Head of caudate nucleus (tissue), 42 donors: ENCODE results near the gene TMEM87B.
"Not testable (repeated sequence)": the region's sequence is repeated elsewhere in the genome, so short reads cannot be mapped to it uniquely, and the experiment has no call there.

Source experiments
- DNase-seq, 42 donors: peaks; one replicate each; pipeline versions ENCODE4 v3.0.0 to v3.0.0-alpha.2; 2020 to 2021; ENCODE audit warnings: mixed read lengths in 7 of 42
- intact Hi-C: fragments of 100-400 bp; cut with DNase I; formaldehyde crosslinking; loops from one replicate; pipeline ENCODE4 v1.15.0; 2022

The TMEM87B gene

DNA sequence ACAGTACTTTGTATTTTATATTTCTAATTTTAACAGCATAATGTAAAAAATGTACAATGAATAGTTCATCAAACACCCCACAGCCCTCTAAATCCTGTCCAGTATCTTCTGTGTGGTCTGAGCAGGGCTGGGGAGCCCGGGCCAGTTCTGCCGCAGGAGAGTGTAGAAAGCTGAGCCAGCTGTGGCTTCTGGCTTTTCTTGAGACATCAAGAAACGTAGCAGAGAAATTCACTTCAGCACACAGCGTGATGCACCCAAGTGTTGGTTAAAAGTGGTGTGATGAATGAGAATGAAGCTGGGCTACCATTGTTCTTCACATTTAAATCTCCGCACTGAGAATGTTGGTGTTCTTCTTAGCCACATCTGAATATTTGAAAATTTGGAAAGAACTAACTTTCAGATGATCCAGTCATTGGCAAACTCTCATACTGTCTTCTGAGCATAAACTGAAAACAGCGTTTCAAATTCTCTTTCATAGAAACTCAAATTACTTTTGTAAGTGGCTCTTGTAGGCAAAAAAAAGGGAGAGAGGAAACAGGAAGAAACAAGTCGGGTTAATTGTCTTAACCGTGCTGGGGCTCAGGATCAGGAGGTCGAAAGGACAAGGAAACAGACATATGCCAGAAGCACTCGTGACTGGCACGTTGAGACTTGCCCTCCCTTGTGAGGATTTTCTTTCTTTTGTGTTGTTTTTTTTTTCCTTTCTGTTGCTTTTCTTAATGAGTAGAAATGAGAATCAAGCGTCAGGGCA lies 23.4 kb upstream of the TMEM87B start:
- intact Hi-C loops, result no loop called here
- DNase-seq, result peak in 3 of 42 donors; percentile 25 to 53 (median 27)

GRCh38 chr2:112032224-112032586 lies 22.9 kb upstream of the TMEM87B start:
- intact Hi-C loops, result no loop called here
- DNase-seq, result no peak

DNA sequence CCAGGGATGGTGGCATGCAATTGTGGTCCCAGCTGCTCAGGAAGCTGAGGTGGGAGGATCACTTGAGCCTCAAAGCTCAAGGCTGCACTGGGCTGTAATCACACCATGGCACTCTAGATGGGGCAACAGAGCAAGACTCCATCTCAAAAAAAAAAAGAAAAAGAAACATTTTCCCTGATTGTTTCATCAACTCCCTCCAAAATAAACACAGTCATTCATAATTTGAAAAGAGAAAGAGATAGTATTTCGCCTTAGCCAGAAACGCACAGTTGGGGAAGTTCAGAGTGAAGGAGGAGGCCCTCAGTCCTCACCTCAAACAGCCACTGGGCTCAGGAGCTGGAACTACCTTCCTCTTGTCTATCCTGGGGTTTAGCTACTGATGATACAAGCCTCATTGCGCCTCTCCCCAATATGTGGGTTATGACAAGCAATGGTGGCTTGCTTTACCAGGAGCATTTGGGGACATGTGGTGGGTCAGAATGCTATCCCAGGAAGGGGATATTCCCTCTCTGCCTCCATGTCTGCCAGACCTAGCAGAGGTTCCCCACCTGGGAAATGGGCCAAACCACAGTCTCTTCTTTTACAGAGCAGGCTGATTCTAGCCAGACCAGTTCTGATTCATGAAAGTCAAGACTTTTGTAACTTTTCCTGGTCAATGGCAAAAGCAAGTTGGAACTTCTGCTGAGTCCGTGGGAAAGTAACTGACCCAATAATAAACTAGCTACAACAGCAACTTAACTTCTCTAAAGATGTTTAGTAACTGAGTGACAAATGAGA lies 22.2 kb upstream of the TMEM87B start:
- DNase-seq, result peak in 23 of 42 donors; percentile 15 to 71 (median 38)

GRCh38 chr2:112033600-112033999 lies 21.5 kb upstream of the TMEM87B start:
- DNase-seq, result peak in 2 of 42 donors; percentile 13 to 46
- intact Hi-C loops, result no loop called here

More for the DNA sequence above, 22.2 kb upstream of the TMEM87B start:
- intact Hi-C loops, result no loop called here

DNA sequence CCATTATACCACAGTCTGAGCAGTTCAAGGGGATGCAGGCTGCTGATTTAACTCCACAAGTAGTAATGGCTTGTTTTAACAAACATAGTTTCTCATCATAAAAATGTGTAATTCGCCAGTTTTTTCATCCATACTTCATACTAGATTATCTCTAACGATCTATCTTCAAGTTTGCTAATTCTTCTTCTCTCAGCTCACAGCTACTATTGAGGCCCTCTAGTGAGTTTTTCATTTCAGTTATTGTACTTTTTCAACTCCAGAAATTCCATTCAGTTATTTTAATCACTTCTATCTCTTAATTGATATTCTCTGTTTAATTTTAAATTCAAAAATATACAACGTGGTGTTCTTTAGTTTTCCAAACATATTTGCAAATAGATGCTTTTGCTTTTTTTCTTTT lies 20.1 kb upstream of the TMEM87B start:
- intact Hi-C loops, result no loop called here
- no peak for DNase-seq

- DNase-seq, result no peak
- intact Hi-C loops, result no loop called here
Observed at GRCh38 chr2:112035786-112036185, 19.3 kb upstream of the TMEM87B start.

GRCh38 chr2:112039556-112039955 lies 15.5 kb upstream of the TMEM87B start:
- intact Hi-C loops, DNase-seq: not testable (repeated sequence)

- DNase-seq, intact Hi-C loops: not testable (repeated sequence)
Observed at GRCh38 chr2:112040066-112040465, 15.0 kb upstream of the TMEM87B start.

DNA sequence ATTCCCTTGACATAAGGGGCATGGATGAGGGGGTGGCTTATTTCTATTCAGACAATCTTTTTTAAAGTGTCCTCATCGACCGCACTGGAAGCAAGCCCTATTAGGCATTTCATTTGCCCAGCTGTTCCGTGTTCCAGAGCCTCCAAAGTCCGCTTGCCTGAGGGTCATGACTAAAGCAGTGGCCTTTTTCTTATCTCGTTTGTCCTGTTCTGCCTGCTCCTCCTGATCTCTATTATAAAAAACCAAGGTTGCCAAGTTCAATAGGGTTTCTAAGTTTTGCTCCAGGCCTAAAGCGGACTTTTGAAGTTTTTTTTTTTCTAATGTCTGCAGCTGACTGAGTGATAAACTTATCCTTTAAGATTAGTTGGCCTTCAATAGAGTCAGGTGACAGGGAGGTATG lies 13.6 kb upstream of the TMEM87B start:
- DNase-seq, intact Hi-C loops: not testable (repeated sequence)

GRCh38 chr2:112045446-112046014 lies 9.5 kb upstream of the TMEM87B start:
- no peak for DNase-seq
- intact Hi-C loops, result no loop called here

GRCh38 chr2:112046231-112046630 lies 8.8 kb upstream of the TMEM87B start:
- intact Hi-C loops, result no loop called here
- DNase-seq, result no peak

GRCh38 chr2:112047537-112048235 lies 7.4 kb upstream of the TMEM87B start:
- intact Hi-C loops, result no loop called here
- DNase-seq, result no peak

GRCh38 chr2:112048236-112048592 lies 6.9 kb upstream of the TMEM87B start:
- DNase-seq, result no peak
- intact Hi-C loops, result no loop called here

- intact Hi-C loops, result no loop called here
- peak in 14 of 42 donors; percentile 32 to 74 (median 42) for DNase-seq
Observed at GRCh38 chr2:112048887-112049286, 6.2 kb upstream of the TMEM87B start.

- intact Hi-C loops, result loop anchor here (5.0 to 10.0 kb wide), 2 partner anchors 153 to 224 kb away; partner anchors contain the start of genes MERTK and ZC3H6
- no peak for DNase-seq
Observed at GRCh38 chr2:112050316-112050715, 4.8 kb upstream of the TMEM87B start.

- intact Hi-C loops, result loop anchor here (5.0 to 10.0 kb wide), 2 partner anchors 157 to 221 kb away; partner anchors contain the start of genes MERTK and ZC3H6
- DNase-seq, result peak; percentile 95 to 99 (median 98)
Observed at GRCh38 chr2:112053917-112054846, 887 bp upstream of the TMEM87B start.

- intact Hi-C loops, result loop anchor here (10.0 kb wide), 1 partner anchor 219 kb away; the partner anchor contains the start of gene ZC3H6
- DNase-seq, result peak; percentile 34 to 89 (median 65)
Observed at GRCh38 chr2:112055730-112056625, 909 bp downstream of the TMEM87B start.
